Mesendoderm (in vitro differentiated cells): ENCODE data around the gene B3GNT4.

ENCODE experiments used
- DNase-seq: peaks from one replicate; pipeline ENCODE4 v3.0.0; 2013
- H2AK5ac ChIP-seq: 2 replicates; pipeline ENCODE4 v1.6.1; 2013; ENCODE audit warnings: low read length, inconsistent platforms
- H2BK120ac ChIP-seq: 2 replicates; pipeline ENCODE4 v1.6.1; 2013; ENCODE audit warnings: low read depth, mild to moderate bottlenecking, low read length, moderate library complexity, mixed read lengths
- H2BK15ac ChIP-seq: replicated peaks from 2 replicates; pipeline ENCODE4 v1.6.1; 2013; ENCODE audit warnings: low read depth, mild to moderate bottlenecking, moderate library complexity
- H2BK5ac ChIP-seq: 2 replicates; pipeline ENCODE4 v1.6.1; 2013; ENCODE audit warnings: low read length, inconsistent platforms
- H3K18ac ChIP-seq: 2 replicates; pipeline ENCODE4 v1.6.1; 2013; ENCODE audit warnings: mild to moderate bottlenecking, low read length, mixed read lengths
- H3K23ac ChIP-seq: one replicate; pipeline ENCODE4 v1.6.1; 2013; ENCODE audit warnings: low read length
- H3K27ac ChIP-seq: 2 replicates; pipeline ENCODE4 v1.5.1; 2013; ENCODE audit warnings: low read depth, mild to moderate bottlenecking, inconsistent platforms, low read length, moderate library complexity
- H3K27me3 ChIP-seq: 2 replicates; pipeline ENCODE4 v1.6.1; 2013; ENCODE audit warnings: low read length, control low read depth, mild to moderate bottlenecking, inconsistent platforms; ENCODE audit not compliant: insufficient read depth, poor library complexity
- H3K36me3 ChIP-seq: 2 replicates; pipeline ENCODE4 v1.6.1; 2013; ENCODE audit warnings: low read length, inconsistent platforms; ENCODE audit not compliant: control insufficient read depth, insufficient read depth
- H3K4ac ChIP-seq: one replicate; pipeline ENCODE4 v1.6.1; 2013; ENCODE audit warnings: low read depth, mild to moderate bottlenecking, low read length, moderate library complexity
- H3K4me1 ChIP-seq: 2 replicates; pipeline ENCODE4 v1.6.1; 2013; ENCODE audit warnings: low read depth, low read length, inconsistent platforms; ENCODE audit not compliant: control insufficient read depth
- H3K4me2 ChIP-seq: 2 replicates; pipeline ENCODE4 v1.6.1; 2013; ENCODE audit warnings: low read length
- H3K4me3 ChIP-seq: 2 replicates; pipeline ENCODE4 v1.5.1; 2013; ENCODE audit warnings: mild to moderate bottlenecking, low read length
- H3K56ac ChIP-seq: one replicate; pipeline ENCODE4 v1.6.1; 2013; ENCODE audit warnings: low read length
- H3K79me1 ChIP-seq: 2 replicates; pipeline ENCODE4 v1.6.1; 2013; ENCODE audit warnings: low read length, inconsistent platforms
- H3K79me2 ChIP-seq: 2 replicates; pipeline ENCODE4 v1.6.1; 2013; ENCODE audit warnings: mild to moderate bottlenecking, low read length; ENCODE audit not compliant: control insufficient read depth, insufficient read depth
- H3K9ac ChIP-seq: 2 replicates; pipeline ENCODE4 v1.6.1; 2013; ENCODE audit warnings: low read length, inconsistent platforms
- H4K5ac ChIP-seq: one replicate; pipeline ENCODE4 v1.6.1; 2013; ENCODE audit warnings: low read length
- H4K8ac ChIP-seq: one replicate; pipeline ENCODE4 v1.6.1; 2013; ENCODE audit warnings: low read depth, mild to moderate bottlenecking, control low read depth, low read length, moderate library complexity
- WGBS: extraction: QIAGEN DNeasy Blood & Tissue Kit; methylation state at CpG from one replicate; pipeline ENCODE4 v1.1.7; 2013; ENCODE audit warnings: low lambda C conversion rate, missing lambda C conversion rate; ENCODE audit not compliant: insufficient coverage; ENCODE audit errors: extremely low coverage; 5-methylcytosine and 5-hydroxymethylcytosine counted together

B3GNT4 gene

GRCh38 chr12:122238861-122239260, 35.4 kb downstream of the B3GNT4 start:
- Histone ChIP-seq H2BK5ac (no peak overlapping the region), H3K79me1 (no peaks in the 10 kb centered on the region), H3K4me3 (no peak overlapping the region), H2BK15ac (no peak overlapping the region), H4K8ac (no peak overlapping the region), H3K27ac (no peak overlapping the region), H3K4me1 (no peaks in the 10 kb centered on the region), H3K4me2 (no peak overlapping the region), H2AK5ac (no peak overlapping the region), H2BK120ac (no peak overlapping the region), H3K36me3 (peaks cover 3% of the 10 kb centered on the region), H3K4ac (no peak overlapping the region), H3K79me2 (no peaks in the 10 kb centered on the region), H3K56ac (no peak overlapping the region), H3K27me3 (no peaks in the 10 kb centered on the region), H3K18ac (no peak overlapping the region), H3K9ac (no peak overlapping the region), H3K23ac (no peak overlapping the region), H4K5ac (no peak overlapping the region)
- WGBS, result no CpG with 5 or more reads among the region's 5 CpGs
- DNase-seq, result no peak

- no peak overlapping the region for H3K23ac ChIP-seq
- H3K18ac ChIP-seq, result no peak overlapping the region
- no peak overlapping the region for H2BK5ac ChIP-seq
- H4K8ac ChIP-seq, result no peak overlapping the region
- no CpG with 5 or more reads among the region's 6 CpGs for WGBS
- H2AK5ac ChIP-seq, result no peak overlapping the region
- no peak overlapping the region for H2BK120ac ChIP-seq
- no peak overlapping the region for H3K27ac ChIP-seq
- H3K36me3 ChIP-seq, result peaks cover 2% of the 10 kb centered on the region
- H3K4me1 ChIP-seq, result no peaks in the 10 kb centered on the region
- no peak overlapping the region for H4K5ac ChIP-seq
- no peak overlapping the region for H3K4me3 ChIP-seq
- no peaks in the 10 kb centered on the region for H3K27me3 ChIP-seq
- H3K9ac ChIP-seq, result no peak overlapping the region
- H3K56ac ChIP-seq, result no peak overlapping the region
- no peaks in the 10 kb centered on the region for H3K79me1 ChIP-seq
- no peak overlapping the region for H3K4ac ChIP-seq
- no peak overlapping the region for H3K4me2 ChIP-seq
- no peak overlapping the region for H2BK15ac ChIP-seq
- no peak for DNase-seq
- no peaks in the 10 kb centered on the region for H3K79me2 ChIP-seq
Measured at GRCh38 chr12:122243965-122244364, 40.5 kb downstream of the B3GNT4 start.

GRCh38 chr12:122244565-122245371, 41.3 kb downstream of the B3GNT4 start:
- WGBS, result no CpG with 5 or more reads among the region's 11 CpGs
- H3K36me3 ChIP-seq, result peaks cover 2% of the 10 kb centered on the region
- H3K27me3 ChIP-seq, result no peaks in the 10 kb centered on the region
- H4K8ac ChIP-seq, result no peak overlapping the region
- no peak overlapping the region for H2BK15ac ChIP-seq
- DNase-seq, result no peak
- no peak overlapping the region for H4K5ac ChIP-seq
- no peaks in the 10 kb centered on the region for H3K4me1 ChIP-seq
- no peaks in the 10 kb centered on the region for H3K79me1 ChIP-seq
- no peak overlapping the region for H2AK5ac ChIP-seq
- H3K27ac ChIP-seq, result no peak overlapping the region
- no peak overlapping the region for H3K23ac ChIP-seq
- no peak overlapping the region for H3K4me2 ChIP-seq
- no peaks in the 10 kb centered on the region for H3K79me2 ChIP-seq
- no peak overlapping the region for H3K56ac ChIP-seq
- H2BK5ac ChIP-seq, result no peak overlapping the region
- H3K4me3 ChIP-seq, result no peak overlapping the region
- no peak overlapping the region for H3K9ac ChIP-seq
- H3K4ac ChIP-seq, result no peak overlapping the region
- H2BK120ac ChIP-seq, result no peak overlapping the region
- no peak overlapping the region for H3K18ac ChIP-seq

- Histone ChIP-seq H3K27me3 (no peaks in the 10 kb centered on the region), H3K27ac (no peak overlapping the region), H3K56ac (no peak overlapping the region), H3K36me3 (peaks cover 2% of the 10 kb centered on the region), H2BK15ac (no peak overlapping the region), H3K4me2 (no peak overlapping the region), H2BK120ac (no peak overlapping the region), H4K8ac (no peak overlapping the region), H3K9ac (no peak overlapping the region), H4K5ac (no peak overlapping the region), H2AK5ac (no peak overlapping the region), H3K79me2 (no peaks in the 10 kb centered on the region), H3K79me1 (no peaks in the 10 kb centered on the region), H3K23ac (no peak overlapping the region), H3K18ac (no peak overlapping the region), H3K4me3 (no peak overlapping the region), H3K4ac (no peak overlapping the region), H2BK5ac (no peak overlapping the region), H3K4me1 (no peaks in the 10 kb centered on the region)
- WGBS, result no CpG with 5 or more reads among the region's 1 CpG
- DNase-seq, result no peak
Measured at GRCh38 chr12:122245553-122245952, 42.0 kb downstream of the B3GNT4 start.

- Histone ChIP-seq H3K79me1 (no peaks in the 10 kb centered on the region), H3K27me3 (no peaks in the 10 kb centered on the region), H2BK120ac (no peak overlapping the region), H3K36me3 (no peaks in the 10 kb centered on the region), H3K4me2 (no peak overlapping the region), H3K27ac (no peak overlapping the region), H2BK5ac (no peak overlapping the region), H3K56ac (no peak overlapping the region), H2BK15ac (no peak overlapping the region), H4K8ac (no peak overlapping the region), H3K4ac (no peak overlapping the region), H3K79me2 (no peaks in the 10 kb centered on the region), H3K4me3 (no peak overlapping the region), H3K4me1 (no peaks in the 10 kb centered on the region), H4K5ac (no peak overlapping the region), H2AK5ac (no peak overlapping the region), H3K18ac (no peak overlapping the region), H3K9ac (no peak overlapping the region), H3K23ac (no peak overlapping the region)
- DNase-seq, result no peak
- no CpG with 5 or more reads among the region's 6 CpGs for WGBS
Measured at GRCh38 chr12:122250047-122250446, 46.5 kb downstream of the B3GNT4 start.

- no peak overlapping the region for H3K4ac ChIP-seq
- WGBS, result no CpG with 5 or more reads among the region's 8 CpGs
- no peak overlapping the region for H2BK120ac ChIP-seq
- H4K8ac ChIP-seq, result no peak overlapping the region
- H3K36me3 ChIP-seq, result no peaks in the 10 kb centered on the region
- H3K4me2 ChIP-seq, result no peak overlapping the region
- no peaks in the 10 kb centered on the region for H3K79me2 ChIP-seq
- no peak overlapping the region for H4K5ac ChIP-seq
- no peak overlapping the region for H2BK15ac ChIP-seq
- H2AK5ac ChIP-seq, result no peak overlapping the region
- H3K18ac ChIP-seq, result no peak overlapping the region
- no peak overlapping the region for H3K27ac ChIP-seq
- no peak overlapping the region for H3K9ac ChIP-seq
- no peak overlapping the region for H2BK5ac ChIP-seq
- H3K79me1 ChIP-seq, result no peaks in the 10 kb centered on the region
- no peaks in the 10 kb centered on the region for H3K27me3 ChIP-seq
- no peak overlapping the region for H3K23ac ChIP-seq
- DNase-seq, result no peak
- no peak overlapping the region for H3K56ac ChIP-seq
- H3K4me1 ChIP-seq, result no peaks in the 10 kb centered on the region
- no peak overlapping the region for H3K4me3 ChIP-seq
Measured at GRCh38 chr12:122250536-122250935, 47.0 kb downstream of the B3GNT4 start.
